ENCODE results near the gene PABPN1L. TPM values are rescaled to one million over a fixed set of nuclear protein-coding genes. Genes with fewer than 3 reads are reported as not detected.
A peak's percentile ranks its signal among the peaks of the same experiment; 100 is the strongest.

Gene PABPN1L
- not detected in 2 replicates for total RNA-seq (2021)
- long read RNA-seq = 0 reads

- no peak within 1 kb of the TSS for H4K5ac ChIP-seq (ENCODE audit: insufficient read length, low read depth, low read length)
- H3K23me2 ChIP-seq (ENCODE audit: insufficient read length, low read depth, low read length, poor library complexity, severe bottlenecking) = no peaks in the 10 kb centered on the region
- H3K79me2 ChIP-seq (ENCODE audit: insufficient read depth, low read length) = no peaks in the 10 kb centered on the region
- H4K91ac ChIP-seq (ENCODE audit: insufficient read length, low read depth, low read length) = no peak within 1 kb of the TSS
- H3K23ac ChIP-seq (ENCODE audit: insufficient read length, low read depth, low read length) = no peak within 1 kb of the TSS
- H3K14ac ChIP-seq (ENCODE audit: insufficient read depth, low read length) = no peak within 1 kb of the TSS
- H3K27ac ChIP-seq (ENCODE audit: insufficient read length, low read depth, low read length) = no peak within 1 kb of the TSS
- no peaks in the 10 kb centered on the region for H3K9me3 ChIP-seq (ENCODE audit: control insufficient read depth, low read depth, low read length)
- peak within 1 kb of the TSS in 1 of 3 experiments; percentile 73; a peak in 2 of 7 replicates for H3K27ac Mint-ChIP-seq
- H3K9ac ChIP-seq (ENCODE audit: extremely low read depth, insufficient read length, low read length) = no peak within 1 kb of the TSS
- H3K4ac ChIP-seq (ENCODE audit: low read depth, low read length) = no peak within 1 kb of the TSS
- no peak within 1 kb of the TSS for H2BK12ac ChIP-seq (ENCODE audit: insufficient read length, low read depth, low read length)
- no peak within 1 kb of the TSS for H2BK15ac ChIP-seq (ENCODE audit: low read depth, low read length)
- H3K56ac ChIP-seq (ENCODE audit: insufficient read length, low read depth, low read length) = no peak within 1 kb of the TSS
- no peaks in the 10 kb centered on the region for H3K4me1 Mint-ChIP-seq
- no peak for DNase-seq
- no peaks in the 10 kb centered on the region; a peak in 1 of 5 replicates for H3K9me3 Mint-ChIP-seq
- H3K27me3 ChIP-seq (ENCODE audit: insufficient read depth, low read length) = no peaks in the 10 kb centered on the region
- peaks cover 0 to 2% (median under 1%) of the 10 kb centered on the region in 3 experiments; a peak in 2 of 7 replicates for H3K36me3 Mint-ChIP-seq (ENCODE audit: insufficient read depth in 1 of 3, low read depth in 3 of 3)
- H2BK5ac ChIP-seq (ENCODE audit: insufficient read length, low read length) = no peak within 1 kb of the TSS
- no peak for TF ChIP-seq CTCF (conservative IDR thresholded peaks at IDR 0.05)
- no peak within 1 kb of the TSS for H3K4me3 Mint-ChIP-seq
- no peak within 1 kb of the TSS for H2AFZ ChIP-seq (ENCODE audit: low read length)
- no peaks in the 10 kb centered on the region for H3K4me1 ChIP-seq (ENCODE audit: insufficient read depth, low read length)
- no peak within 1 kb of the TSS for H2BK20ac ChIP-seq (ENCODE audit: low read depth, low read length, poor library complexity, severe bottlenecking)
- H2BK120ac ChIP-seq (ENCODE audit: low read depth, low read length, poor library complexity, severe bottlenecking) = no peak within 1 kb of the TSS
- no peak within 1 kb of the TSS for H3K18ac ChIP-seq (ENCODE audit: insufficient read length, low read depth, low read length)
- WGBS (ENCODE audit: extremely low coverage, insufficient read length, low lambda C conversion rate) = no CpG with 5 or more reads among the region's 20 CpGs
- H4K20me1 ChIP-seq (ENCODE audit: control insufficient read depth, insufficient read depth, insufficient read length) = no peaks in the 10 kb centered on the region
- peaks cover 5% of the 10 kb centered on the region for H3K27me3 Mint-ChIP-seq (ENCODE audit: low read depth)
- no peak within 1 kb of the TSS for H4K8ac ChIP-seq (replicated peaks; ENCODE audit: insufficient read length, low read depth, low read length)
- H3T11ph ChIP-seq (ENCODE audit: low read length) = no peak within 1 kb of the TSS
- no peak within 1 kb of the TSS for H3K4me2 ChIP-seq (ENCODE audit: insufficient read depth, insufficient read length, low read length)
- H2AK5ac ChIP-seq (ENCODE audit: insufficient read length, low read length) = no peak within 1 kb of the TSS
- no peaks in the 10 kb centered on the region for H3K79me1 ChIP-seq (ENCODE audit: insufficient read depth, low read depth, low read length, poor library complexity, severe bottlenecking)
These were observed at the start of gene PABPN1L for GRCh38 chr16:88866151-88866920. Gene PABPN1L (minus strand): TSS chr16:88866660. CDS start chr16:88866606, 54 bp downstream.
